ENCODE measurements around the gene GBF1. TPM values are rescaled to one million over a fixed set of nuclear protein-coding genes. Genes with fewer than 3 reads are reported as not detected.
A peak's percentile ranks its signal among the peaks of the same experiment; 100 is the strongest.

The GBF1 gene
- total RNA-seq, 1 donor from 2014 or later = 40.3 TPM

- H3K27ac ChIP-seq = no peak overlapping the region
- no peak for DNase-seq
- H3K4me3 ChIP-seq = peak overlapping the region; percentile 64
- intact Hi-C loops (cut with DNase I) = no loop called here
- no peak for TF ChIP-seq CTCF (IDR thresholded peaks at IDR 0.05)
- H3K4me1 ChIP-seq = peaks cover 45% of the 10 kb centered on the region
- H3K27me3 ChIP-seq (ENCODE audit: low read depth) = no peaks in the 10 kb centered on the region
- no peaks in the 10 kb centered on the region for H3K9me3 ChIP-seq
- ATAC-seq = no peak
- peaks cover 44% of the 10 kb centered on the region for H3K36me3 ChIP-seq
These were observed 153.1 kb downstream of the GBF1 start for GRCh38 chr10:102398172-102399020.

- Histone ChIP-seq H3K27ac (peak overlapping the region; percentile 84), H3K27me3 (ENCODE audit: low read depth) (no peaks in the 10 kb centered on the region), H3K9me3 (no peaks in the 10 kb centered on the region), H3K36me3 (peaks cover 44% of the 10 kb centered on the region), H3K4me3 (peak overlapping the region; percentile 64), H3K4me1 (peaks cover 41% of the 10 kb centered on the region)
- intact Hi-C loops (cut with DNase I) = no loop called here
- TF ChIP-seq CTCF (IDR thresholded peaks at IDR 0.05) = peak; percentile 95
- peak; percentile 67 to 85 for ATAC-seq
- peak; percentile 95 for DNase-seq
These were observed 154.1 kb downstream of the GBF1 start for GRCh38 chr10:102399217-102400021.

- Histone ChIP-seq H3K36me3 (peaks cover 44% of the 10 kb centered on the region), H3K4me3 (peak overlapping the region; percentile 64), H3K27ac (peak overlapping the region; percentile 84), H3K27me3 (ENCODE audit: low read depth) (no peaks in the 10 kb centered on the region), H3K4me1 (peaks cover 41% of the 10 kb centered on the region), H3K9me3 (no peaks in the 10 kb centered on the region)
- TF ChIP-seq CTCF (IDR thresholded peaks at IDR 0.05) = no peak
- DNase-seq (no peak), ATAC-seq (no peak)
- intact Hi-C loops (cut with DNase I) = no loop called here
These were observed 154.7 kb downstream of the GBF1 start for GRCh38 chr10:102400076-102400475.

- peaks cover 44% of the 10 kb centered on the region for H3K36me3 ChIP-seq
- no peaks in the 10 kb centered on the region for H3K27me3 ChIP-seq (ENCODE audit: low read depth)
- H3K4me3 ChIP-seq = no peak overlapping the region
- H3K27ac ChIP-seq = no peak overlapping the region
- no peak for DNase-seq
- intact Hi-C loops (cut with DNase I) = no loop called here
- H3K9me3 ChIP-seq = no peaks in the 10 kb centered on the region
- H3K4me1 ChIP-seq = peaks cover 41% of the 10 kb centered on the region
- ATAC-seq = no peak
- no peak for TF ChIP-seq CTCF (IDR thresholded peaks at IDR 0.05)
These were observed 155.4 kb downstream of the GBF1 start for GRCh38 chr10:102400598-102401341.

GRCh38 chr10:102401342-102401654 lies 156.0 kb downstream of the GBF1 start:
- Histone ChIP-seq H3K4me3 (no peak overlapping the region), H3K9me3 (no peaks in the 10 kb centered on the region), H3K27ac (no peak overlapping the region), H3K36me3 (peaks cover 44% of the 10 kb centered on the region), H3K27me3 (ENCODE audit: low read depth) (no peaks in the 10 kb centered on the region), H3K4me1 (peaks cover 36% of the 10 kb centered on the region)
- ATAC-seq (no peak), DNase-seq (no peak)
- intact Hi-C loops (cut with DNase I) = no loop called here
- no peak for TF ChIP-seq CTCF (IDR thresholded peaks at IDR 0.05)
